GM18868 (cell line): ENCODE data around the gene SNX1.
"Not testable (repeated sequence)": the region's sequence is repeated elsewhere in the genome, so short reads cannot be mapped to it uniquely, and the experiment has no call there.

ENCODE experiments used
- ATAC-seq: cut with Tn5 transposase; IDR thresholded peaks from one replicate; pipeline ENCODE4 v1.9.1; 2021; ENCODE audit warnings: mild to moderate bottlenecking, moderate library complexity; ENCODE audit not compliant: unreplicated experiment

Gene SNX1, protein sequence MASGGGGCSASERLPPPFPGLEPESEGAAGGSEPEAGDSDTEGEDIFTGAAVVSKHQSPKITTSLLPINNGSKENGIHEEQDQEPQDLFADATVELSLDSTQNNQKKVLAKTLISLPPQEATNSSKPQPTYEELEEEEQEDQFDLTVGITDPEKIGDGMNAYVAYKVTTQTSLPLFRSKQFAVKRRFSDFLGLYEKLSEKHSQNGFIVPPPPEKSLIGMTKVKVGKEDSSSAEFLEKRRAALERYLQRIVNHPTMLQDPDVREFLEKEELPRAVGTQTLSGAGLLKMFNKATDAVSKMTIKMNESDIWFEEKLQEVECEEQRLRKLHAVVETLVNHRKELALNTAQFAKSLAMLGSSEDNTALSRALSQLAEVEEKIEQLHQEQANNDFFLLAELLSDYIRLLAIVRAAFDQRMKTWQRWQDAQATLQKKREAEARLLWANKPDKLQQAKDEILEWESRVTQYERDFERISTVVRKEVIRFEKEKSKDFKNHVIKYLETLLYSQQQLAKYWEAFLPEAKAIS

DNA sequence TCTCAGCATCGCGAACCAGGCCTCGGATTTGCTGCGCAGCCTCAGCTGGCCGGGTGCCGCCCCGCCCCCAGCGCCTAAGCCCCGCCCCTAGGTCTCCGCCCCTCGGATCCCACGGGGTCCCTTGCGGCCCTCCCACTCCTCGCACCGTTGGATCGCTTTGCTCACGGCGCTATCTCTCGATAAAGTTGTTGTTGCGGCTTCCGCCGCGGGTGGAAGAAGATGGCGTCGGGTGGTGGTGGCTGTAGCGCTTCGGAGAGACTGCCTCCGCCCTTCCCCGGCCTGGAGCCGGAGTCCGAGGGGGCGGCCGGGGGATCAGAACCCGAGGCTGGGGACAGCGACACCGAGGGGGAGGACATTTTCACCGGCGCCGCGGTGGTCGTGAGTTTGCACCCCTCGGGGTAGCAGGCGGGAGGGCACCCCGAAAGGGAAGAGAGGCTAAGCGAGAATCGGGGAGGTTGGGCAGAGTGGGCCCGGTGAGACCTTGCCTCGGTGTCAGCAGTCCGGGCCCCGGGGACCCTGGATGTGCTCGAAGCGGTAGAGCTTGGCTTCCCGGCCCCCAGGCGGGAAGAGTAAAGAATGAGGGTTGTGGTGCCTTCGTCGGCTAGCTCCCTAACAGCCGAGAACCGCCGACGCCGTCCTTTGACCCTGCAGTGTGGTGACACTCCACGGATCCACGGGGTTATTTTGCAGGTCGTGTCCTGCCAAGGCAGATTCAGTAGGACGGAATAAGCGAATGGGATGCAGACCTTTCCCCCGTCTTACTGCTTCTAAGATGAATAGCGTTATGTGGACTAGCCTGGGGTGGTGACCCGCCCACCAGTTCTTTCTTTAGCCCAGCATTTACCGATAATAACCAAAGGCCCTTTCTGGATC is at the start of gene SNX1:
SNX1 (plus strand) TSS at position 188 of the 873 bp plus-strand sequence; CDS start at position 220, 32 bp downstream.
- ATAC-seq, result peak; percentile 47

DNA sequence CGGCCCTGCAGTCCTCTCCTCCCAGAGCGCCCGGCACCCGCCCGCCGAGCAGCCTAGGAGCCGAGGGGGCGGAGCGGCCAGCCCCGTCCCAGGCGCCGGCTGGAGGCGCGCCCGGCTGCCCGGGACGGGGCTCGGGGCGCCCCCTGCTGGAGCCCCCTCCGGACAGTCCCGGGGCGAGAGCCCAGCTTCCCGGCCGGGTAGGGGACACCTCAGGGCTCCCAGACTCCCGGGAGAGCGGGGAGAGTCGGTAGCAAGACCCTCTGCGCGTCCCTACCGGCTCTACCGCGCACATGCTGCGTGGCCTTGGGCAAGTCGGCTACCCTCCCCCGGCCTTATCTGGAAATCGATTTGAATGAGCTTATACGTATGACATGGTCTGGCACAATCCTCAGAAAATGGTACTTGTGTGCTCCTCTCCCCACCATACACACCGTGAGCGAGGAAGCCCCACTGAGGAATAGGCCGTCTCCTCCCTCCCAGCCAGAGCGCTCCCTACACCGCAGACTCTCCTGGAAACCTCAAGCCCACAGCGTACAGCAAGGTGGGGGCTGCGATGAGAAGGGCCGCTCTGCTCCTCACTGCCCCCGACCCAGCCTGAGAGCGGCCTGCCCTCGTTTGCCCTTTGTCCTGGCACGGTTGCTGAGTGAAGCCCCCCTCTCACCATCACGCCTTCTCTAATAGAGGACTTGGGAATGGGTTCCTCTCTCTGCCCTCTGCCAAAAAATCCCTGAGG is 49.2 kb upstream of the SNX1 start, which contains the start of gene DAPK2:
DAPK2 (minus strand) TSS at position 65 of the 733 bp plus-strand sequence. CDS start 6,224 bp downstream, outside the sequence.
- peak; percentile 44 for ATAC-seq

DNA sequence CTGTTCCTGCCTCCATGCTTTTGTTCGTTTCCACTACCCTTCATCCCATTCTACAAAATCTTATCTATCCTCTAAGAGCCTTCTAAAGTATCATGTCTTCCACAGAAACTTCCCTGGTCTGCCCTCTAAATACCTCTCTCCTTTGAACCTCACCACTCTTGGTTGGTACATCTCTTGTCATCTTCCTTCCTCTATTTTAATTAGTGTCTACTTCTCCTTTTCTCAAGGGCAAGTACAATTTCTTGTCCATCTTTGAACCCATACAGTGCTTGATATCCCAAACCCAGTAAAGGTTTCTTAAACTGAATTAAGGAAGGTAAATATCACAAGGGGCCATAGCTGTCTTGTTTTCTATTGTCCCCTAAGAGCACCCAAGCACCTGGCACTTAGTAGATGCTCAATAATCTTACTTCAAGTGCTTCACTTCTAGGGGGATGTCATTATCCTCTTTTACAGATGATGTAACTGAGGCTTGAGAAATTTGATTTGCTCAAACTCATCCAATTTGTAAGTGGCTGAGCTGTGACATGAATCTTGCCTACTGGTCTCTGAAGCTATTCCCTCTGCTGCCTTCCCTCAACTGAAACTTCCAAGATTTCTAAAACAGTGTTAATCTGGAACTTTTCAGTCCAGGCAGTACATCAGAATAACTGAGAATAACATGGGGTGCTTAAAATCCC is 46.9 kb upstream of the SNX1 start:
- ATAC-seq, result no peak

DNA sequence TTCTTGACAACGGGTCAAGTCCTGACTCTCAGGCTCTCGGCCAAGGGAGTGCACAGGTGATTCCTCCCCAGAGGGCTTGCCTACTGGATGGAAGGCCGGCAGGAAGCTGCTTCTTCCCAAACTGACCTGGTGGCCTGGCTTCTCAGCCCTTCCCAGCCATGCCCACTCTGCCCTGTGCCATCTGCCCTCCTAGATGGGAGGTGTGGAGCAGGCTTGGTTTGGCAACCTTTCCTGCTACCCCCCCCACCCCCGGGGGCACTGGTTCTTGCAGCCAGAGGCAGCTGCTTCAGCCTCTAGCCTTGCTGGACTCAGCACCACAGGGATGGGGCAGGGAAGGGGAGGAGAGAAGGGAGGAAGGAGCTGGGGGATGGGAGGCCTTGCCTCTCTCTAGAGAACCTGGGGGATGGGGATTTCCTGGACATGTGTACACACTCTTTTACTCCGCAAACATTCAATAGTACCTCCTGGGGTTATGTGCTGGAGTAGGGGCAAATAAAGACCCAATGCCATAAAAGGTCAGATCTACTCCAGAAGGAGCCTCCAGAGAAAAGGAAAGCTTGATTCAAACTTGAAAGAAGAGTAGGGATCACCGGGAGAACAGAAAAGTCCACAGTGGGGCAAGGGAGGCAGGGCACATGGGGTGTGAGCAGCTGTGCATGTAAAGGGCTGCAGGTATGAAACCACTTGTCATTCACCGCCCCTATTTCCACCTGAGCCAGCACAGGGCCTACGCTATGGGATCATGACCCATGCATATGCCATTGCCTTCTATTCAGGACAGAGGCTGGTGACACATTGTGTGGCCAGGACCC is 45.3 kb upstream of the SNX1 start:
- no peak for ATAC-seq

DNA sequence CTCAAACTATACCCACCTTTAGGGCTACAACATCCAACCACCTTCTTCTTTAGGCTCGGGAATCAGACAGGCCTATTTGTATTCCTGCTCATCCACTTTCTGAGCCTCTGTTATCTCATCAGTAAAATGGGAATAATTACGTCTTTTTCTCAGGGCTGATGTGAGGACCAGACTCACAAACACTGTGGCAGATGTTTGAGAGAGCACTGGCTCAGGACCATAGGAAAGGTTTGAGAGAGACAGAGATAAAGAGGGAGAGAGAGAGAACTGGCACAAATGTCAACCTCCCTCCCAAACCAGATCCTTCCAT is 44.7 kb upstream of the SNX1 start:
- ATAC-seq, result no peak

DNA sequence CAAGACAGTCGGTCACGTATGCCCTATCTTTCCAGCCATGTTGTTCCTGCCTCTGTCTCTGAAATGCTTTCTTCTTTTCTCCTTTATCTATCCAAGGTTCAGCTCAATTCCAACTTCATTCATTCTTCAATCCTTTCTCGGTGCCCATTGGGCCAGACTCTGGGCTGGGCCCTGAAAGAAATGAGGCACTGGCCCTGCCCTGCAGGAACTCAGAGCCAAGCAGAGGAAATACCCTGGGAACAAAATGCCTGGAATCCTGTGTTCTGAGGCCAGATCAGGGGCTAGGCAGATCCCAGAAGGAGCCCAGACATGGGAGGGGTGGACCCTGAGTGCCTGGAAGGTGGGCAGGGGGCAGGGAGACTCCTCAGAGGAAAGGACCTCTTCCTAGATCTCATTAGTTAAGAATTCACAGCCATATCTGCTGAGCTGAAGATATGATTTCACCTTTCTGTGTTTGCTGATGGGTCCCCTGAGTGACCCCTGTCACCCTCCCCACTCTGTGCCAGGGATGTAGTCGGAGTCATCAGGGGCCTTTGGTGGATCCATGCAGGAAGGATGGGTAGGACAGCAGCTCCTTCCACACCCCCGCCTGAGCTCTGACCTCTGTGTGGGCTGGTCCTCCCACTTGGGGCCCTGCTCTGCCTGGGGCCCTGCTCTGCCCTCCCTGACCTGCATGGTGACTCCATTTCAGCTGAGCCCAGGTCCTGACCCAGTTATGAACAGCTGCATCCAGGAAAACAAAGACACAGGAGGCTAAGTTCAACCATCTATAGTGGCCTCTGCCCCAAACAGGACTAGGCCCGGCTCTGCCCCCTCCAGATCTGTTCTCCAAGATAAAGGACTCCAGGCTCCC is 44.1 kb upstream of the SNX1 start:
- ATAC-seq, result no peak

DNA sequence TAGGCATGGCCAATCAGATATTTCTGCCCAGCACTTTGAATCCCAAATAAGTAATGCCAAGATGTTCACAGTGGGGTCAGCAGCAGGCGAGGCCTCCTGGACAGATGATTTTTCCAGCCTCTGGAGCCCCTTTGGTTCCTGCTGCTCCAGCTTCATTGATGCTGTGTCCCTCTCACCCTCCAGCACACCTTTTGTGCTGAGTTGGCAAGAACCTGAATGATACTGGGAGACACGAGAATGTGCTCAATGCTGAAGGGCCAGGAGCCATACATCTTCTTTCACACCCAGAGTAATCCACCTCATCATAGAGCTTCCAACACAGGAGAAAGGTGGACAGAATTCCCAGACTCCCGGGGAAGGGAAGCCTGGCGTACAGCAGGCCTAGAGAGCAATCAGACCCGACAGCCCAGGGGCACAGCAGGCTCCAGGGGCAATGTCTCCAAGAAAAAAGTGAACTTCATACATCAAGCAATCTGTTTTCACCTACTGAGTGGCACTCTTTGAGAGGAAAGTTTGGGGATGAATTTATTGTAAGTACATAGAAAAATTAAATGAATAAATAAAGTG is 42.8 kb upstream of the SNX1 start:
- ATAC-seq, result no peak

DNA sequence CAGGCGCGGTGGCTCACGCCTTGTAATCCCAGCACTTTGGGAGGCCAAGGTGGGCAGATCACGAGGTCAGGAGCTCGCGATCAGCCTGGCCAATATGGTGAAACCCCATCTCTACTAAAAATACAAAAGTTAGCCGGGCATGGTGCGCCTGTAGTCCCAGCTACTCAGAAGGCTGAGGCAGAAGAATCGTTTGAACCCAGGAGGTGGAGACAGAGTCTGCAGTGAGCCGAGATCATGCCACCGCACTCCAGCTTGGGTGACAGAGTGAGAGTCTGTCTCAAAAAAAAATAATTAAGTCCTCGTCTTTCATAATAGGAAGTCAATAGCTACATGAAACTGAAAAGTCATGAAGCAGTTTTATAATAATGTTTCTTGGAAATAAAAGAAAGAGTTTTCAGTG is 42.1 kb upstream of the SNX1 start:
- not testable (repeated sequence) for ATAC-seq

DNA sequence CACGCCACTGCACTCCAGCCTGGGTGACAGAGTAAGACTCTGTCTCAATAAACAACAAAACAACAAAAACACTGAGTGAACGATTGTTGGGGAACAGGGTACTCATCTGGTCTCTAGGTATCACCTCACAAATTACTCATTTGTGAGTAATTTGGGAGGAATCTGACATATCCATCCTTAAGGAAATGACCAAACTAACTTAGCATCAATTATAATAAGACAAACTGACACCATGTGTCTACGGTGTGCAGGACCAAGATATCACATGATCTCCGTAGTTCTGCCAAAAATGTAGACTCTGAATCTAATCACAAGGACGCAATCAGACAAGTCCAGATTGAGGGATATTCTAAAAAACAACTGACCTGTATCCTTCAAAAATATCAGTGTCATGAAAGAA is 37.5 kb upstream of the SNX1 start:
- ATAC-seq, result no peak

DNA sequence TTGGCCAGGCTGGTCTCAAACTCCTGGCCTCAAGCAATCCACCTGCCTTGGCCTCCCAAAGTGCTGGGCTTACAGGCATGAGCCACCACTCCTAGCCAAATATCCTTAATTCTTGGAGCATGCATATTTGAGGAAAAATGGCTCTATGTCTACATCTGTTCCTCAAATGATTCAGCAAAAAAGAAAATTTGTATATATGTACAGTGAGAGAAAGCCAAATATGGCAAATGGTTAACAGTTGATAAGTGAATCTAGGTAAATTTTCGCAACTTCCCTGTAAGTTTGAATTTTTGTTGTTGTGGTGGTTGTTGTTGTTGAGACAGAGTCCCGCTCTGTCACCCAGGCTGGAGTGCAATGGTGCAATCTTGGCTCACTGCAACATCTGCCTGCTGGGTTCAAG is 36.7 kb upstream of the SNX1 start:
- not testable (repeated sequence) for ATAC-seq

DNA sequence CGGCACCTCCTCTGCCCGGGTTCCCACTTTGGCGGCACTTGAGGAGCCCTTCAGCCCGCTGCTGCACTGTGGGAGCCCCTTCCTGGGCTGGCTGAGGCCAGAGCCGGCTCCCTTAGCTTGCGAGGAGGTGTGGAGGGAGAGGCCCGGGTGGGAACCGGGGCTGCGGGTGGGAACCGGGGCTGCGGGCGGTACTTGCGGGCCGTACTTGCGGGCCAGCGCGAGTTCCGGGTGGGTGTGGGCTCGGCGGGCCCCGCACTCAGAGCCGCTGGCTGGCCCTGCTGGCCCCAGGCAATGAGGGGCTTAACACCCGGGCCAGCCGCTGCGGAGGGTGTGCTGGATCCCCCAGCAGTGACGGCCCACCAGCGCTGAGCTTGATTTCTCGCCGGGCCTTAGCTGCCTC is 35.1 kb upstream of the SNX1 start:
- ATAC-seq, result no peak

DNA sequence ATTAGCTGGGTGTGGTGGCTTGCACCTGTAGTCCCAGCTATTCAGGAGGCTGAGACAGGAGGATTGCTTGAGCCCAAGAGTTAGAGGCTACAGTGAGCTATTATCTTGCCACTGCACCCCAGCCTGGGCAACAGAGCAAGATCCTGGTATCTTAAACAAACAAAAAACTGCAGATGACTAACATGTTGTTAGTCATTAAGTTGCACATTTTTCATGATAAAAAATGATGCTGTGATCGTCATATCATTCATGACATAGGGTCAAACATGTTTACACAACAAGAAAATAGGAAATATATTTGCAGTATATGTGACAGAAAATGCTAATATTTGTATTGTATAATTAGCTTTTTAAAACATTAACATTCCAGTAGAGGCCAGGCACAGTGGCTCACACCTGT is 29.3 kb upstream of the SNX1 start:
- ATAC-seq, result no peak

DNA sequence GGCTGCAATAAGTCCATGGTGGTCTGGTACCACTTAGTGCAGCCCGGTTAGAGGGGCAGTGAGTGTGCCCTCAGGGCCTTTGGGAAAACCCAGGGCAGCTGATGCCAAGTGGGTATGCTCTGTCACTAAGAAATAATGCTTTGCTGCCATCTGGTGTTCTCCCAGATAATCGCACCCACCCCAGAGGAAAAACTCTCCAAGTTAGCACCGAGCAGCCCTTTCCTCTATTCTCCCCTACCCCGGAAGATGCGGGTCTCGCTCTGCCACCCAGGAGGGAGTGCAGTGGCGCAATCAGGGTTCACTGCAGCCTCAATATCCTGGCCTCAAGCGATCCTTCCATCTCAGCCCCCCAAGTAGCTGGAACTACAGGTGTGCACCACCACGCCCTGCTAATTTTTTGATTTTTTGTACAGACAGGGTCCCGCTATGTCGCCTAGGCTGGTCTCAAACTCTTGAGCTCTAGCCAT is 28.2 kb upstream of the SNX1 start:
- no peak for ATAC-seq

DNA sequence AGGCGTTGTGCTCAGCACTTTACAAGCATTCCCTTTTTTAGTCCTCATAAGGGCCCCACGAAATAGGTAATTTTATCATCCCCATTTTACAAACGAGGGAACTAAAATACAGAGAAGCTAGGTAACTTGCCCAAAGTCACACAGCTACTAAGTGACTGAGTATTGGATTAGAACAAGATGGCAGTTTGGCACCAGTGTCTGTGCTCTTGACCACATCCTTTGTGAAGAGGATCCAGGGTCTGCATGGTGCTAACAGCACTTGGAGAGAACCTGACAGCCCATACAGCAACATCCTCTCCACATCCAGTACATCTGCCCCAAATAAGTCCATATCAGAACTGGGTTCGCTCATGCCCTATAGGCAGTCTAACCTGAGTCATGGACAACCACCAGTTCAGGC is 27.6 kb upstream of the SNX1 start:
- ATAC-seq, result no peak

DNA sequence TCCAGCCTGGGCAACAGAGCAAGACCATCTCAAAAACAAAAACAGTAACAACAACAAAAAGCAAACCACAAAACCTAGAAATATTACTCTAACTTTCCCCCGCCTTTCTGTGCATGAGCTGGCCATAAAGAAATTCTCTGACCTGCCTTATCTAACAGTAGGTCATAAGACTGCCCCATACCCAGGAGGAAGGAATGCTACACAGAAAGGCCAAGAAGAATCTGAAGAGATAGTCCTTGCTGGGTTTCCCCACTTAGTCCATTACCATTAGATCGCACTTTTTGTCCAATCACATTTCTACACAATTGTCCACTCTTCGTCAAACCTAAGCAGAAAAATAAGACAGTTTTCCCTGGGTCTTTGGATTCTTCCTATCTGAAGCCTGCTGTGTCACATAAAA is 25.7 kb upstream of the SNX1 start:
- no peak for ATAC-seq

DNA sequence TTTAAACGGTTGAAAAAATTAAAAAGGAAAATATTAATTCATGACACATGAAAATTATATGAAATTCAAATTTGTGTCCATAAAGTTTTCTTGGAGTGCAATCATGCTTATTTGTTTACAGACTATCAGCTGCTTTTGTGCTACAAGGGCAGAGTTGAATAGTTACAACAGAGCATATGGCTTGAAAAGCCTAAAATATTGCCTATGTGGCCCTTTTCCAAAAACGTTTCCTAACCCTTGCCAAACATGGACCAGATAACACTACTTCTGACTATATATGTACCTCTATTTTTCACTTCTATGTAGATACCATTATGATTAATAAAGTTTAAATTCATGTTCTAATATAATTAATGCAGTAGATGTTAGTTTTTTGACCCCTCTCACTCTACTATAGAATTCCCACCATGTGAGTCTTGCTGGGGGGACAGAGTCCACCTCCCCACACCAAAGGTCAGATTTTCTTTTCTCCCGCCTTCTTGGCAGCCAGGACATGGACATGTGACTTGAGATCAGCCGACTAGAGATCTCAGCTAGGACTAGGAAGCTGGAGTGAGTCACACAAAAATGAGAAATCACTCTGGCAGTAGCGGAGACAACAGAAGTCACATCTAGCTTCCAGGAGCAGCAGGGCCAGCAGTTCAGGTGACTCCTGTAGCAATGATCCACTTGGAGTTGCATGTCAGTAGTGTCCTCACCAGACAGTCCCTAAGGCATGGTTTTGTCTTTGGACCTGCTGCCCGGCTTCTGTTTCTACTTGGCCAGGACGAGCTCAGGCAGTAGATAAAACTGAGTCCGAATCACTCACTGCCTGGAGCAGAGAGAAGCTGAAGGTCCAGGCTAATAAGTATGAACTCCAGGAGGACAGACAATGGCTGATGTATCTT is 24.6 kb upstream of the SNX1 start:
- ATAC-seq, result no peak
